Measurements from ENCODE around the gene SLC23A2. TPM values are rescaled to one million over a fixed set of nuclear protein-coding genes. Genes with fewer than 3 reads are reported as not detected.
"Not testable (repeated sequence)": the region's sequence is repeated elsewhere in the genome, so short reads cannot be mapped to it uniquely, and the experiment has no call there.

The SLC23A2 gene
- polyA plus RNA-seq, 3 donors = 18.2 to 26.1 (median 22.6) TPM

GRCh38 chr20:4850960-4851359 lies 150.3 kb downstream of the SLC23A2 start:
- DNase-seq = no peak

DNA sequence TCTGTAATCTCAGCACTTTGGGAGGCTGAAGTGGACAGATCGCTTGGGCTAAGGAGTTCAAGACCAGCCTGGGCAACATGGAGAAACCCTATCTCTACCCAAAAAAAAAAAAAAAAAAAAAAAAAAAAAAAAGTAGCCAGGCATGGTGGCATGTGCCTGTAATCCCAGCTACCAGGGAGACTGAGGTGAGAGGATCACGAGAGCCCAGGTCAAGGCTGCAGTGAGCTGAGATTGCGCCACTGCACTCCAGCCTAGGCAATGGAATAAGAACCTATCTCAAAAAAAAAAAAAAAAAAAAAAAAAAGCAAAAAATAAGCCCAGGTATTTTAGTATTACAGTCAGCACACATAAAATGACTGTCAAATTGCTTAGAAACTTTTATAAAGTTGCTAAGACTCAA lies 152.5 kb downstream of the SLC23A2 start:
- not testable (repeated sequence) for DNase-seq

DNA sequence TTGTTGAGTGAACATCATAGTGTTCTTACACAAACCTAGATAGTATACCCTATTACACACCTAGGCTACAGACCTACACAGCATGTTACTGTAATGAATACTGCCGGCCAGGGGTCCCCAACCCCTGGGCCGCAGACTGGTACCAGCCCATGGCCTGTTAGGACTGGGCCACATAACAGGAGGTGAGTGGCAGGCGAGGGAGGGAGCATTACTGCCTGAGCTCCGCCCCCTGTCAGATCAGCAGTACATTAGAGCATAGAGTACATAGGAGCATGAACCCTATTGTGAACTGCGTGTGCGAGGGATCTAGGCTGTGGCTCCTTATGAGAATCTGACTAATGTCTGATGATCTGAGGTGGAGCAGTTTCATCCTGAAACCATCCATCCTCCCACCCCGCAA lies 153.3 kb downstream of the SLC23A2 start:
- no peak for DNase-seq

DNA sequence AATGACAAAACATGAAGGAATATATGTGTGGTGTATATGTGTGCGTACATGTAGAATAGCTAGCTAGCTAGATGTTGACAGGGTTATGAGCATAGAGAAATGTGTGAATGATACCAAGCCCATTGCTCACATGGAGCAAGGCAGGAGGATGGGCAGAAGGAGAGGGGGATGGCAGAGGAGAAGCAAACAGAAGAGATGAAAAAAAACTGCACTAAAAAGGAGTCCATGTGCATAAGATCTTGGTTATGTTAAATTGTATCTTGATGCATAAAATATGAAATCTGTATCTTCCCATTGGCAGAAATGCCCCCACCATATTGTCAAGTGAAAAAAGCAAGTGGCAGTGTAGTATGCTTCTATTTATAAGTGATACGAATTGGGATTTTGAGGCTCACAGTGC lies 154.5 kb downstream of the SLC23A2 start:
- no peak for DNase-seq

DNA sequence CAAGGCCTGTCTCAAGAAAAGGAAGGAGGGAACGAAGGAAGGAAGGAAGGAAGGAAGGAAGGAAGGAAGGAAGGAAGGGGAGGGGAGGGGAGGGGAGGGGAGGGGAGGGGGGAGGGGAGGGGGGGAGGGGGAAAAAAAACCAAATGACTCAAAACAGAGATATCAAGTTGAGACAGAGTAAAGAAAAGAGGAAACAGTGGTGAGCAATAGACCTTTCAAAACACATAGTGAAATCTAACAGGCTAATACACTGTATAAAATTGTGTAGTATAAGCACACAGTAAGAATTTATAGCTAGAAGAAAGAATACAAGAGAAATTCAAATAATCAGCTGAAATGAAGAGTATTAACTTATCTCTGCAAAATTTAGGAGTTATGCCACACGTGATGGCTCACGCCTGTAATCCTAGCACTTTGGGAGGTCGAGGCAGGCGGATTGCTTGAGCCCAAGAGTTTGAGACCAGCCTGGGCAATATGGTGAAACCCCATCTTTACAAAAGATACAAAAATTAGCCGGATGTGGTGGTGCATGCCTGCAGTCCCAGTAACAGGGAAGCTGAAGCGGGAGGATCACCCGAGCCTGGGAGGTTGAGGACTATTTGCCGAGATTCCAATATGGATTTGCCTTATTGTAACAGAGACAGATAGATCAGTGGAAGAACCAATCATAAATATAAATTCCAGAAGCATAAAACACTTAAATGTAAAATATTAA lies 156.4 kb downstream of the SLC23A2 start:
- DNase-seq = no peak

DNA sequence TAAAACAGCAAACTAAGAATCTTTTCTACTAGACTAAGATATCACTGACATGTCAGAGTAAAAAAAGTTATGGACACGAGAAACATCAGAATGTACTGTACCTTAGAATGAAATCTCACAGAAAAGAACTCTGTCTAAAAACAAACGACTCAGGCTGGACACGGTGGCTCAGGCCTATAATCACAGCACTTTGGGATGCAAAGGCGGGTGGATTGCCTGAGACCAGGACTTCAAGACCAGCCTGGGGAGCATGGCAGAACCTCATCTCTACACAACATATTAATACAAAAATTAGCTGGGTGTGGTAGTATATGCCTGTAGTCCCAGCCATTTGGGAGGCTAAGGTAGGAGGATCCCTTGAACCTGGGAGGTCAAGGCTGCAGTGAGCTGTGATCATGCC lies 157.0 kb downstream of the SLC23A2 start:
- DNase-seq = no peak

DNA sequence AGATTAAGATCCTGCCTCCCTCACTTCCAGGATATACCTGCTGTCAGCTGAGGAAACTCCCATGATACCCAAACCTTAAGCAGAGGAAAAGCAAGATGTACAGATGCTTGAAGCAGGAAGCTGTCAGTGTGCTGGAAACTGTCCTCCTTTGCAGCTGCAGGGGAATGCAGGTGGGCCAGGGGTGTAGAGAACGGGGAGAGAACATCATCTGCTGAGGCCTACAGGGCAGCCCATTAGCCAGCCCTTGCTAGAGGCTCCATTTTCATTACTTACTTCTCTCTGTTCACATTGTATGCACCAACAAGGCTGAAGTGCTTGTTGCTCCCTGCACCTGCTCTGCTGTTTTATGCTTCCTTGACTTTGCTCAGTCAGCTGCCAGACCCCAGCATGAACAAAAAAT lies 160.5 kb downstream of the SLC23A2 start:
- DNase-seq = no peak

GRCh38 chr20:4838526-4838925 lies 162.8 kb downstream of the SLC23A2 start:
- no peak for DNase-seq

DNA sequence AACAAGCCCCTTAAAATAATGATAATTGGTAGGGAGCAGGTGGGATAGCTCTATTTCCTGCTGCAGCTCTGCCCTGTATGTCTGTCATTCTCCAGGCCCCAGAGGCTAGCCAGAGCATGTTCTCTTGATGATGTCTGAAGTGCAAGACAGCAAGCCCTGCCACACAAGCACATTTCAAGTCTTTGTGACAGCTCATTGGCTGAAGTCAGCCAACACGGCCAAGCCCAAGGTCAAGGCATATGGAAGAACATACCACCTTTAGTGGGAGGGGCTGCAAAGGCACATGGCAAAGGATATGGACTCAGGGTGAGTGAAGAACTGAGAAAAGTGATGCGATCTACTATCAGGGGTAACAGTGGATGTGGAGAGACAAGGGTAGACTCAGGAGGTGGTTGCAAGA lies 163.6 kb downstream of the SLC23A2 start:
- DNase-seq = no peak

- no peak for DNase-seq
These were observed 164.4 kb downstream of the SLC23A2 start for GRCh38 chr20:4836935-4837334.

DNA sequence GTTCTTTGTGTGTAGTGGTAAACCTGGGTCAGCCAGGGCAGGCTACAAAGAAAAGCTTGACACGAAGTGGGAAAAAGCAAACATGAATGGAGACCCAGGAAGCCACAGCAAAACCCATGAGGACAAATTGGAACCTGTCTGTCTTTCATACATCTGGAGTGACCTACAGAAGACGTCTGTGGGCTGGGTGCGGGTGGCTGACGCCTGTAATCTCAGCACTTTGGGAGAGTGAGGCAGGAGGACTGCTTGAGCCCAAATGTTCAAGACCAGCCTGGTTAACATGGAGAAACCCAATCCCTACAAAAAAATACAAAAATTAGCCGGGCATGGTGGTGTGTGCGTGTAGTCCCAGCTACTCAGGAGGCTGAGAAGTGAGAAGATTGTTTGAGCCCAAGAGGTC lies 164.8 kb downstream of the SLC23A2 start:
- DNase-seq = no peak

DNA sequence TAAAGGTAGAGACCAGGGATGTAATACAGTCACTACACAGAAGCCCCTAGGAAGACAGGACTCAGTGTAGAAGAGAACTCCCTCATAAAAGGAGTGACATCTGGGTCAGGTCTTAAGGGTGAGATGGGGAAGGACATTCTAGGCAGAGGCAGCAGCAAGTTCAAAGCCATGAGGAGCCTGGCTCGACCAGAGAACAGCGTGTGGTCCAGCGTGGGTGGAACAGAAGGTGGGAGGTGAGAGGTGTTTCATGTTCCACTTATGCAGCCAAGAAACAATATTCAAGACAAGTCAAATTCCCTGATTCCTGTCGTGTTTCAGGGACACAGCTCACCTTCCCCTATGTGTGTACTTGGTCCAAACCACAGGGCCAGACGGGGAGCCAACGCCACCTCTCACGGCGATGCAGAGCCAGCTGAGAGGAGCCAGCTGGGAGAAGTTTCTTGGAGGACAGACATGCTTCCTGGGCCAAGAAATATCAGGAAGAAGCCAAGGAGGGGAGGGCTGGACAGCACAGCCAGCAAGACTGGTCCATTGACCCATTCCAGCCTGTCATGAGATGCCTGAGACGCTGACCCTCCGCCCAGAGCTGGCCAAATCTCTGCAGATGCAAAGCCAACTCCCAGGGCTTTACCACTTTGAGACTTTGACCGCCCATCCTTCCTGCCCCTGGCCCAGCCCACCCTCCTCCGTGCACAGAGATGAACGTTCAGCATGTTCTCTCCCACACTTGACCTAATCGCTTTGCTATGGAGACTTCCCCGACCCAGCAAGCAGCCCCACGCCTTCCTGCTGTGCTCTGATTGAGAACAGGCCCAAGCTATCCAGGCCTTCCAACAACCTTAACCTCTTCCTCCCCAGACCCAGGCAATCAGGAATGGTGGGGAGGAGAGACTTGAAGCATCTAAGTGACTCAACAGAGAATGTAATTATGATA lies 165.8 kb downstream of the SLC23A2 start:
- DNase-seq = peak; percentile 74

DNA sequence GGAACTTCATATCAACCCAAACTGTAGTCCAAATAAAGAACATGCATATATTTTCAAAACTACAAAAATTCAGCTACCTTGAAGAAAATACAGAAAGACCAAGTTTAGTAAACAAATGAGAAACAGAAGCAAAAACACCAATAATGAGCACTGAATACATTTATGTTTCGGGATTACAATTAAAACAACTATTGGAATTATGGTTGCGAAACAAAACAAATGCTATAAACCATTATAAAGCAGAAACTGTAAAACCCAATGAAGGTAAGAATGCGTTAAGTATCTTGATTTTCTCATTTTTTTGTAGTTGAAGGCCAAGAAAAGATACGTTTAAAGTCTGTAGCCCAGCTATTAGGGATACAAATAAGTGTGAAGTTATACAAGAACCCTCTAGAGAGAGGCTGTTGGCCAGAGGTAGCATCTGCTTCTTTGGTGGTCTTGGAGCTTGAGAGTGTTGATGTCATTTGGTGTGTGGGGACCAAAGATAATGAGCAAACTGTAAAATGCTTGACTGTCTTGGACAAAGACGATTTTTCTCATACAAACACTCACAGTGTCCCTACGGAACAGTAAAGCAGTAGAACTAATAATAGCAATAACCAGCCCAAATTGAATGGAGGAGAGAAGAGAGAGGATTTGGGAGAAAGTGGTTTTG lies 168.1 kb downstream of the SLC23A2 start:
- DNase-seq = no peak

DNA sequence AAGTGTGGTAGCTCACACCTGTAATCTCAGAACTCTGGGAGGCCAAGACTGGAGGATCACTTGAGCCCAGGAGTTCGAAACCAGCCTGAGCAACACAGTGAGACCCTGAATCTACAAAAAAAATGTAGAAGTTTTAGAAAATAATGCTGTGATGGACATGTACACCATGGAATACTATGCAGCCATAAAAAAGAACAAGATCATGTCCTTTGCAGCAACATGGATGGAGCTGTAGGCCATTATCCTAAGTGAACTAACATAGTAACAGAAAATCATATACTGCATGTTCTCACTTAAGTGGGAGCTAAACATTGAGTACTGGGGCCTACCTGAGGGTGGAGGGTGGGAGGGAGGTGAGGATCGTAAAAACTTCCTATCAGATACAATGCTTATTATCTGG lies 168.8 kb downstream of the SLC23A2 start:
- DNase-seq = no peak

DNA sequence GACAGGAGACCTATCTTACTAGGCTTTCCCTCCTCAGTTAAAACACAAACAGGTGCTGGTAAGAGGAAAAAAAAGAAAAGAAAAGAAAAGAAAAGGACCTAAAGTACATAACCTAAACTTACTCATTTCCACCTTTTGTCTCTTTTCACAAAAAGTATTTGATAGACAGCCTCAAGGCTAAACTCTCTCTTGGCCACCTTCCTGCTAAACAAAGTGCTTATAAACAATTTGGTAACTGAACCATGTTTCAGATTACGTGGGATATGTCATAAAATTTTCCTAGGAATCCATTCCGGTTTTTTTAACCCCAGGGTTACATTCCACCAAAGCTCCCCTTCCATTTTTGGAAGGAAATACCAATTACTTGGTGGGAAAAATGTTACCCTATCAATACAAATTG lies 170.6 kb downstream of the SLC23A2 start:
- no peak for DNase-seq

- no peak for DNase-seq
These were observed 171.1 kb downstream of the SLC23A2 start for GRCh38 chr20:4830259-4830658.

DNA sequence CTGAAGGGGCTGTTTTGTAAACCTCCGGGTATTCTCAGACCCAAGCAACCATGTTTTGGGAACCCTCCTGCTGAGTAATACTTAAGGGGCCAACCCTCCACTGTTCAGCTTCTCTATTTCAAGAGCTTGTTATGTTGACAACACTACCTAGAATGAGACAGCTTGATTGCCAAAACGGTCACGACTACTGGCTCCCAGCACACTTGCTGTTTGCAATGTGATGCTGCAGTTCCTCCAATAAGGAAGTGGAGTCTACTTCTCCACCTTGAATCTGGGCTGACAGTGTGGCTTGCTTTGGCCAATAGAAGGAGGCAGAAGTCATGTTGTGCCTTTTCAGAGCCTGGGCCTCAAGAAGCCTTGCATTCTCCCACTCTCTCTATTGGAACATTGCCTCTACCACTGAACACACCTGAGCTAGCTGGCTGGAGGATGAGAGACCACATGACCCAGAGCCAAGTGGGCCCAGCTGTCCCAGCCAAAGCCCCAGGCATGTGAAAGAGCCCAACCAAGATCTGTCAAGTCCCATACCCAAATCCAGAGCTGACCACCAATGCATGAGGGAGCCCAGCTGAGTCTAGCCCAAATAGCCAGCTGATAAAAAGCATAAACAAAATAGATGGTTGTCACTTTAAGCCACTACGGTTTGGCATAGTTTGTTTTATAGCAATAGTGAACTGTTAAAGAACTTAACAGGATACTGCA lies 171.6 kb downstream of the SLC23A2 start:
- DNase-seq = no peak

DNA sequence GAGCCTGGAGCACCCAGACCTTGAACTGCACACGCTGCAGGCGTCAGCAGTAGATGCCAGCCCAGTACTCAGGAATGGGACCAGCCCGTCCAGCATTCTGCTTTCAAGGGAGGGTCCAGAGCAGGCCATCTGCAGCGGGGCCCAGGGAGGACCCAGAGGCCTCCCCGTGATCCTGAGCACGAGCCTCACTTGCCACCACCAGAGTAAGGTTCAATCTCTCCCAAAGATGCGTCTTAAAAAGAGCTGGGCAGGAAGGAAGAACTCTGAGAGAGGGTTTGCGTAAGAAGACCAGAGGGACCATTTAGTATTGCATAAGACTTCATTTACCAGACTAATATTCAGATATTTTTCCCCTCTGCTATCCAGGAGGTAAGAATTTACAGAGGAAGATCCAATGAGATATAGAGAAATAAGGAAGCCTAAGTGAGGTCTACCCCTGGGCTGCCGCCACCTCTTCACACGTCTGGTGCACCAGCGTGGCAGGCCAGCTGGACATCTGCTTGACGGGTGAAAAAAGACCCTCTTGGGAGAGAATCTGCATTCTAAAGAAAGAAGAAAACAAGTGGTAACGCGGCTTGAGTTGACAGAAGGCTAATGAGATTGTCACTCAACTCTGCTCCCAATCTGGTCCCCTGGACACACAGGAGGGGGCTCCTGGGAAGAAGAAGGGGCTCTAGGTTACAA lies 172.3 kb downstream of the SLC23A2 start:
- DNase-seq = no peak

DNA sequence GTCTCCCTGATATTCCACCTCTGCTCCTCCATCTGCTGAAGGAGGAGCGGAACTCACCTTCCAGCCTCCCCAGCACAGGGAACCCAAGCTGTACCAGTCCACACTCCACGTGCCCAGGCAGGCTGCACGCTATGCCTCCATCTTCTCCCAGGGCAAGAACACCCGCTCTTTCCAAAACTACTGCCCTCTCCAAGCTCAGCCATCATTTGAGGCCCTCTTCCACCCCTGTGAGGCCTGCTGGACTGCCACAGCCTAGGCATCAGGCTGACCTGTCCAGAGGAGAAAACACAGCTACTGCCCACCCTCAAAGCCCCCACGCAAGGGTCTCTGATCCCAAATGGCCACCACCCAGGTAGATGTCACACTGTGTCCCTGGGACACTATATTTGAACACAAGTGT lies 179.7 kb downstream of the SLC23A2 start:
- no peak for DNase-seq

GRCh38 chr20:4820806-4821518 lies 180.3 kb downstream of the SLC23A2 start:
- DNase-seq = no peak

DNA sequence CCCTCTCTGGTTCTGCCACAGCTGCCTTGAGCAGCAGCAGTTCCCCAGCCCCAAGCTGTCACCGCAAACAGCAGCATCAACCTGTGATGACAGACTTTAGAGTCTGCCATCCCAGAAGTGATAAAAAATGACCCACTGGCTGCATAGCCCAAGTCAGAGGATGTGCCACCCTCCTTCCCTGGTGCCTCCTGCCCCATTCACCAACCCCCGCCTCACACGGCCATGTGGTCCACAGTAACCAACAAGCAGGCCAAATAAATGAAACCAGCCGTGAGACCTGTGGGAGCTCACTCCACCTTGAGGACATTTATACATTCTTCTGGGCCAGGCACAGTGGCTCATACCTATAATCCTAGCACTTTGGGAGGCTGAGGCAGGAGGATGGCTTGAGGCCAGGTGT lies 181.4 kb downstream of the SLC23A2 start:
- DNase-seq = no peak
